Head of caudate nucleus (tissue), 42 donors: Measurements from ENCODE around the gene PALLD.
"Not testable (repeated sequence)": the region's sequence is repeated elsewhere in the genome, so short reads cannot be mapped to it uniquely, and the experiment has no call there.

Experiments
- DNase-seq, 42 donors: peaks; one replicate each; pipeline versions ENCODE4 v3.0.0 to v3.0.0-alpha.2; 2020 to 2021; ENCODE audit warnings: mixed read lengths in 7 of 42
- intact Hi-C: fragments of 100-400 bp; cut with DNase I; formaldehyde crosslinking; loops from one replicate; pipeline ENCODE4 v1.15.0; 2022

PALLD gene

GRCh38 chr4:168702581-168703087 lies 205.8 kb downstream of the PALLD start:
- intact Hi-C loops, DNase-seq: not testable (repeated sequence)

GRCh38 chr4:168705121-168705520 lies 208.3 kb downstream of the PALLD start:
- intact Hi-C loops = no loop called here

GRCh38 chr4:168707205-168707604 lies 210.4 kb downstream of the PALLD start:
- DNase-seq = no peak
- intact Hi-C loops = no loop called here

More at GRCh38 chr4:168705121-168705520, 208.3 kb downstream of the PALLD start:
- no peak for DNase-seq

GRCh38 chr4:168708108-168708507 lies 211.3 kb downstream of the PALLD start:
- intact Hi-C loops = no loop called here
- no peak for DNase-seq

GRCh38 chr4:168710353-168710946 lies 213.6 kb downstream of the PALLD start:
- peak in 21 of 42 donors; percentile 11 to 57 (median 30) for DNase-seq
- intact Hi-C loops = no loop called here

GRCh38 chr4:168711197-168712140 lies 214.6 kb downstream of the PALLD start:
- no peak for DNase-seq
- intact Hi-C loops = no loop called here

GRCh38 chr4:168712316-168712890 lies 215.6 kb downstream of the PALLD start:
- no peak for DNase-seq
- intact Hi-C loops = no loop called here

- no peak for DNase-seq
- intact Hi-C loops = no loop called here
Observed at GRCh38 chr4:168713253-168713652, 216.4 kb downstream of the PALLD start.

- intact Hi-C loops = no loop called here
- no peak for DNase-seq
Observed at GRCh38 chr4:168715896-168716295, 219.0 kb downstream of the PALLD start.

- intact Hi-C loops = no loop called here
- no peak for DNase-seq
Observed at GRCh38 chr4:168716406-168717129, 219.7 kb downstream of the PALLD start.

GRCh38 chr4:168717847-168718246 lies 221.0 kb downstream of the PALLD start:
- no peak for DNase-seq
- intact Hi-C loops = no loop called here

GRCh38 chr4:168719725-168720124 lies 222.9 kb downstream of the PALLD start:
- intact Hi-C loops = no loop called here
- DNase-seq = no peak

GRCh38 chr4:168720396-168720900 lies 223.6 kb downstream of the PALLD start:
- DNase-seq = no peak
- intact Hi-C loops = no loop called here

GRCh38 chr4:168722391-168722790 lies 225.5 kb downstream of the PALLD start:
- intact Hi-C loops = no loop called here
- no peak for DNase-seq

GRCh38 chr4:168723020-168723419 lies 226.2 kb downstream of the PALLD start:
- intact Hi-C loops = no loop called here
- no peak for DNase-seq

GRCh38 chr4:168723569-168723968 lies 226.7 kb downstream of the PALLD start:
- no peak for DNase-seq
- intact Hi-C loops = no loop called here

GRCh38 chr4:168724243-168724642 lies 227.4 kb downstream of the PALLD start:
- no peak for DNase-seq
- intact Hi-C loops = no loop called here

GRCh38 chr4:168724686-168725411 lies 228.0 kb downstream of the PALLD start:
- no peak for DNase-seq
- intact Hi-C loops = no loop called here
